Thyroid gland (tissue), 4 donors: Measurements from ENCODE around the gene PDGFA.

Source experiments
- CTCF ChIP-seq, 6 experiments: fragments of 200-600 bp in 3 of 6; fragments of 450-650 bp in 3 of 6; sonication (generic) in 3 of 6; IDR thresholded peaks; one replicate each; pipeline ENCODE4 v1.5.1; 2016 to 2019; ENCODE audit warnings: antibody characterized with exemption in 6 of 6, mild to moderate bottlenecking in 2 of 6, inconsistent platforms in 1 of 6, moderate library complexity in 1 of 6
- POLR2A ChIP-seq, 2 donors: fragments of 450-650 bp; IDR thresholded peaks; one replicate each; pipeline ENCODE4 v1.6.1; 2017; ENCODE audit warnings: antibody characterized with exemption in 2 of 2, mild to moderate bottlenecking in 2 of 2, moderate library complexity in 1 of 2

- TF ChIP-seq CTCF (IDR thresholded peaks at IDR 0.05), result no peak
- TF ChIP-seq POLR2A (IDR thresholded peaks at IDR 0.05), result no peak
Measured at GRCh38 chr7:491292-491957, 28.2 kb downstream of the PDGFA start.
